ENCODE measurements around the gene PSD. TPM values are rescaled to one million over a fixed set of nuclear protein-coding genes. Genes with fewer than 3 reads are reported as not detected.

The PSD gene
- total RNA-seq, 2 experiments from 2014 or later: 2.2 to 10.2 TPM

GRCh38 chr10:102354451-102354850, 64.1 kb downstream of the PSD start:
- H3K9me3 ChIP-seq (ENCODE audit: low read length): no peaks in the 10 kb centered on the region
- no TSS peak for BruUV-seq (replicated peaks)
- no peak overlapping the region for H2AFZ ChIP-seq (ENCODE audit: low read length)
- H3K9me2 ChIP-seq (ENCODE audit: insufficient read depth, low read length): no peaks in the 10 kb centered on the region
- H3K27ac ChIP-seq (ENCODE audit: low read depth, low read length, poor library complexity, severe bottlenecking): no peak overlapping the region
- H3K79me2 ChIP-seq (ENCODE audit: insufficient read depth, low read depth, low read length): no peaks in the 10 kb centered on the region
- H3K36me3 ChIP-seq (ENCODE audit: insufficient read depth, low read length): peaks cover 54% of the 10 kb centered on the region
- DNase-seq (ENCODE audit: low spot score): no peak
- no peak overlapping the region for H3K4me3 ChIP-seq (ENCODE audit: low read depth, low read length, poor library complexity, severe bottlenecking)
- H4K20me1 ChIP-seq (ENCODE audit: insufficient read depth, low read length): no peaks in the 10 kb centered on the region
- no peaks in the 10 kb centered on the region for H3K4me1 ChIP-seq (ENCODE audit: insufficient read depth, low read length, poor library complexity, severe bottlenecking)
- no peak overlapping the region for H3K4me2 ChIP-seq (ENCODE audit: low read length)
- TF ChIP-seq CTCF (conservative IDR thresholded peaks at IDR 0.05; ENCODE audit: low read length): no peak
- no peak for TF ChIP-seq EZH2phosphoT487 (IDR thresholded peaks at IDR 0.05; ENCODE audit: borderline replicate concordance, low read depth, low read length)
- ChIA-PET CTCF (ENCODE audit: unreplicated experiment) (interaction anchor here (0.7 kb wide), 1 partner anchor 9 kb away, joined by 3 read pairs; no protein-coding TSS in a partner anchor), POLR2A (interaction anchor here (0.5 to 0.7 kb wide), 4 partner anchors 29 to 265 kb away, joined by 3 to 4 read pairs (median 4); no protein-coding TSS in a partner anchor)
- intact Hi-C loops (cut with micrococcal nuclease; ENCODE audit: unreplicated experiment): loop anchor here (5.0 kb wide), 1 partner anchor 187 kb away; no protein-coding TSS in a partner anchor

Small RNA genes within 50 kb of the gene (microRNA-seq; reads per million reads assigned to microRNA genes)
- gene MIR146B (ENCODE audit: borderline replicate concordance): 893 reads per million, percentile 82 among the genes with 10 or more reads in this experiment

Small RNA genes within 50 kb of the gene (small RNA-seq; reads per million reads assigned to genes)
- 7.9 reads per million, percentile 94 among the genes with 10 or more reads in this experiment for gene MIR146B

Other genes starting within 250 kb of the PSD start
- 0.62 TPM in 1 of 2 replicates, not detected in the other for gene ELOVL3, start 192.5 kb downstream of the PSD start, total RNA-seq (2014; rRNA removed; shearing (Covaris generic))
- gene ELOVL3, start 192.5 kb downstream of the PSD start, total RNA-seq (2022): 0.48 TPM in 1 of 2 replicates, not detected in the other
- not detected in 2 replicates for gene PITX3, start 177.3 kb downstream of the PSD start, total RNA-seq (2014; rRNA removed; shearing (Covaris generic))
- gene PITX3, start 177.3 kb downstream of the PSD start, total RNA-seq (2022): not detected in 2 replicates
- gene GBF1, start 173.3 kb downstream of the PSD start, total RNA-seq (2014; rRNA removed; shearing (Covaris generic)): 13.8 and 17.8 TPM in 2 replicates
- 33.4 and 36.9 TPM in 2 replicates for gene GBF1, start 173.3 kb downstream of the PSD start, total RNA-seq (2022)
- 47.1 and 53.3 TPM in 2 replicates for gene NFKB2, start 23.1 kb downstream of the PSD start, total RNA-seq (2014; rRNA removed; shearing (Covaris generic))
- 67.3 and 75.2 TPM in 2 replicates for gene NFKB2, start 23.1 kb downstream of the PSD start, total RNA-seq (2022)
- 13.3 and 20.9 TPM in 2 replicates for gene FBXL15, start 2.1 kb upstream of the PSD start, total RNA-seq (2014; rRNA removed; shearing (Covaris generic))
- 13.4 and 18.2 TPM in 2 replicates for gene FBXL15, start 2.1 kb upstream of the PSD start, total RNA-seq (2022)
- 48.9 and 61.0 TPM in 2 replicates for gene CUEDC2, start 13.8 kb upstream of the PSD start, total RNA-seq (2014; rRNA removed; shearing (Covaris generic))
- 71.6 and 73.3 TPM in 2 replicates for gene CUEDC2, start 13.8 kb upstream of the PSD start, total RNA-seq (2022)
- gene C10orf95, start 32.8 kb upstream of the PSD start, total RNA-seq (2014; rRNA removed; shearing (Covaris generic)): 0.67 and 3.3 TPM in 2 replicates
- gene C10orf95, start 32.8 kb upstream of the PSD start, total RNA-seq (2022): 0.50 and 0.67 TPM in 2 replicates
- 51.2 and 55.5 TPM in 2 replicates for gene ACTR1A, start 83.9 kb upstream of the PSD start, total RNA-seq (2014; rRNA removed; shearing (Covaris generic))
- gene ACTR1A, start 83.9 kb upstream of the PSD start, total RNA-seq (2022): 68.3 and 72.8 TPM in 2 replicates
- 1.9 and 4.9 TPM in 2 replicates for gene SUFU, start 85.2 kb upstream of the PSD start, total RNA-seq (2014; rRNA removed; shearing (Covaris generic))
- gene SUFU, start 85.2 kb upstream of the PSD start, total RNA-seq (2022): 10.0 and 10.1 TPM in 2 replicates
- gene TRIM8, start 225.7 kb upstream of the PSD start, total RNA-seq (2014; rRNA removed; shearing (Covaris generic)): 54.2 and 67.3 TPM in 2 replicates
- 73.1 and 92.1 TPM in 2 replicates for gene TRIM8, start 225.7 kb upstream of the PSD start, total RNA-seq (2022)

Data from OCI-LY7 (cell line).